GM18951 (cell line): Measurements from ENCODE around the gene KCNJ10.
"Not testable (repeated sequence)": the region's sequence is repeated elsewhere in the genome, so short reads cannot be mapped to it uniquely, and the experiment has no call there.

Experiments
- POLR2A ChIP-seq: IDR thresholded peaks from 4 replicates; pipeline ENCODE4 v1.6.1; 2011; ENCODE audit warnings: mild to moderate bottlenecking; ENCODE audit not compliant: insufficient read length, insufficient read depth; ENCODE audit errors: extremely low read depth
- in situ Hi-C: fragments of 300-500 bp; cut with MboI; formaldehyde crosslinking; loops from one replicate; pipeline ENCODE4 v1.12.0; 2022; ENCODE audit warnings: low sequenced_read_pairs, mixed read lengths, inconsistent platforms; ENCODE audit not compliant: unreplicated experiment

The KCNJ10 gene

GRCh38 chr1:160061369-160062229 lies 8.4 kb downstream of the KCNJ10 start:
- in situ Hi-C loops, result no loop called here
- TF ChIP-seq POLR2A, result no peak

GRCh38 chr1:160058087-160058486 lies 11.9 kb downstream of the KCNJ10 start:
- in situ Hi-C loops, result no loop called here
- no peak for TF ChIP-seq POLR2A

- no peak for TF ChIP-seq POLR2A
- in situ Hi-C loops, result no loop called here
These were observed 13.3 kb downstream of the KCNJ10 start for GRCh38 chr1:160056648-160057169.

GRCh38 chr1:160053548-160054365 lies 16.2 kb downstream of the KCNJ10 start:
- TF ChIP-seq POLR2A, result no peak
- in situ Hi-C loops, result no loop called here

- in situ Hi-C loops, result no loop called here
- TF ChIP-seq POLR2A, result no peak
These were observed 17.0 kb downstream of the KCNJ10 start for GRCh38 chr1:160052936-160053335.

- no peak for TF ChIP-seq POLR2A
- in situ Hi-C loops, result no loop called here
These were observed 19.3 kb downstream of the KCNJ10 start for GRCh38 chr1:160050619-160051018.

- in situ Hi-C loops, result not testable (repeated sequence)
These were observed 19.8 kb downstream of the KCNJ10 start for GRCh38 chr1:160050182-160050581.

- no peak for TF ChIP-seq POLR2A
- in situ Hi-C loops, result no loop called here
These were observed 20.9 kb downstream of the KCNJ10 start for GRCh38 chr1:160049101-160049500.

GRCh38 chr1:160048335-160048734 lies 21.6 kb downstream of the KCNJ10 start:
- no peak for TF ChIP-seq POLR2A
- in situ Hi-C loops, result no loop called here

GRCh38 chr1:160047111-160047991 lies 22.6 kb downstream of the KCNJ10 start:
- no peak for TF ChIP-seq POLR2A
- in situ Hi-C loops, result no loop called here

GRCh38 chr1:160046494-160047110 lies 23.4 kb downstream of the KCNJ10 start:
- in situ Hi-C loops, result no loop called here
- TF ChIP-seq POLR2A, result no peak

- in situ Hi-C loops, result no loop called here
- TF ChIP-seq POLR2A, result no peak
These were observed 24.3 kb downstream of the KCNJ10 start for GRCh38 chr1:160045653-160046052.

GRCh38 chr1:160043543-160043942 lies 26.4 kb downstream of the KCNJ10 start:
- in situ Hi-C loops, result no loop called here
- TF ChIP-seq POLR2A, result no peak

- TF ChIP-seq POLR2A, result no peak
- in situ Hi-C loops, result no loop called here
These were observed 29.5 kb downstream of the KCNJ10 start for GRCh38 chr1:160040476-160040875.
